Purkinje cell (primary cell): ENCODE measurements around the gene TEAD1. TPM values are rescaled to one million over a fixed set of nuclear protein-coding genes. Genes with fewer than 3 reads are reported as not detected.

Experiments used
- polyA plus RNA-seq: library from polyadenylated mRNA; unstranded; fragments of >200 nt; fragmentation: Nextera tagmentation; gene quantifications from 2 replicates; pipeline ENCODE4 v1.2.1, GENCODE V29; 2014

Gene TEAD1
- 3.6 and 5.2 TPM in 2 replicates for polyA plus RNA-seq

DNA sequence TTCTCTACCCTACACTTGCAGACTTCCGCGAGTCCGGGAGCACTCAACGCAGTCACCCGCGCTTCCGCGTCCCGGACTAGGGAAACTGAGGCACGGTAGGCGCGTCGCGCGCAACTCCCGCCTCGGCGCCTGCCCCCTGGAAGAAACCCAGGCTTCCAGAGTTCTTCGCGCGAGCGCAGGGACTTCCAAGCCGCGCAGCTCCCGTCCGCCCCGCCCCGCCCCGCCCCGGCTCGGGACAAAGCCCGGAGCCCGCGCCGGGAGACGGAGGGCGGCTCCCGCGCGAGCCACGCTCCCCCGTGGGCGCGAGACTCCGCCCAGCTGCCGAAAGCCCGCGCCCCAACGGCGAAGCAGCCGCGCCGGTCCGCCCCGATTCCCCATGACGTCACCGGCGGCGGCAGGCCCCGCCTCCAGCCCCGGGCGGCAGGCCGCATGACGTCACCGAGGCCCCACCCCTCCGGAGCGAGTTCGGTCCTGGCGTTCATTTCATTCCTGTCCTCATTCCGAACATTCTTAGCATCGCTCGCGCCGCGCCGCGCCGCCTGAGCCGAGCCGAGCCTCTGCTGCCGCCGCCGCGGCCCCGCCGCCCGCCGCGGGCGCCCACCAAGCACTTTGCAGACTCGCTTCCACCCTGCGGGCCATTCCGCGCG is at the start of gene TEAD1:
Gene TEAD1, plus strand, starts transcription at position 498 of the 647 bp plus-strand sequence.

